Head of caudate nucleus (tissue), 42 donors: ENCODE results near the gene ALX4.

Experiments used
- DNase-seq, 42 donors: peaks; one replicate each; pipeline versions ENCODE4 v3.0.0 to v3.0.0-alpha.2; 2020 to 2021; ENCODE audit warnings: mixed read lengths in 7 of 42
- intact Hi-C: fragments of 100-400 bp; cut with DNase I; formaldehyde crosslinking; loops from one replicate; pipeline ENCODE4 v1.15.0; 2022

ALX4 gene

GRCh38 chr11:44306052-44306917 lies 3.7 kb downstream of the ALX4 start:
- no peak for DNase-seq
- intact Hi-C loops = no loop called here

DNA sequence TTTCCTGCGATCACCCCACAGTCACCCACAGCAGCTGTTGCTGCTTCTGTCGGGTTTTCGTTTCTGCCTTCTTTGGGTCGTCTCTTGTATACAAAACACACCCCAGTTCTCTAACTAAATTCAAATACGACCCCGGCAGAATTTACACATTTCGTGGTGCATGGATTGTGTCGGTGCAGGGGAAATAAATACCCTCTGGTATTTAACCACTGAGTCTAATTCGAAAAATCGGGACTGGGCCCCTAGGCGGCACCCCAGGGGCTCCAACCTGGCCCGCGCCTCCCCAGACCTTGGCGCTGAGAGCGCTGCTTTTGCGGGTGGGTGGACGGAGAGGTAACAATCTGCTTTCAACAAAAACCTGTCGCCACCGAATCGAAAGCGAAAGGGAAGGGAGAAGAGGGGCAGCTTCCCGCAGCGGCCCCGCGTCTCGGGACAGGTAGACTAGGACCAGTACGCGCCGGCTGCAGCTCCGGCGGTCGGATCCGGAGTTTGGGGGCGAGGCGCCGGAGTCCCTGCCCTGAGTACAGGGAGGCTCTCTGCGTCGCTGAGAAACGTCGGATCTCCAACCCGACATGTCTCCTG lies 4.4 kb downstream of the ALX4 start:
- DNase-seq = no peak
- intact Hi-C loops = no loop called here

DNA sequence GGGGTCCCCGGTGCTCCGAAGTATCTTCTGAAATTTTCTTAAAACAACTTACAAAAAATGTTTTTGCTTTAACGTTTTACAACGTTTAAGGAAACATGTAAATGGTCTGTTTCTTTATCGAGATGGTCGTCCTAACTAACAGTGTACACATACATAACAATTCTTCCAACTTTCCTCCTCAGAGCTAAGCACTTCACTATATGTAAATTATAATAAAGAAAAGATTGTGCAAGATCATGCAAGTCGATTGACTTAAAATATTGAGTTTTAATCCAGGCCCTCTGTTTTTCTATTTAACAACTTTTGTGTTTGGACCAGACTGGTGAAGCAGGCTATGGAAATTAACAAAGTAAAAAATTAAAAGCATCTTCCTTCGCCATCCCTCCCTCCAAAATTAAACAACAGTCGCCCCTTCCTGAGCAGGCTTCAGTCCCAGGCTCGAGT lies 4.9 kb downstream of the ALX4 start:
- intact Hi-C loops = no loop called here

GRCh38 chr11:44304091-44305025 lies 5.6 kb downstream of the ALX4 start:
- intact Hi-C loops = no loop called here
- DNase-seq = no peak

More for the DNA sequence above, 4.9 kb downstream of the ALX4 start:
- no peak for DNase-seq

GRCh38 chr11:44303401-44303938 lies 6.5 kb downstream of the ALX4 start:
- DNase-seq = no peak
- intact Hi-C loops = no loop called here

- DNase-seq = no peak
- intact Hi-C loops = no loop called here
These were observed 8.2 kb downstream of the ALX4 start for GRCh38 chr11:44301564-44302271.

- intact Hi-C loops = no loop called here
- no peak for DNase-seq
These were observed 8.9 kb downstream of the ALX4 start for GRCh38 chr11:44300844-44301563.

GRCh38 chr11:44298862-44299261 lies 11.1 kb downstream of the ALX4 start:
- intact Hi-C loops = no loop called here
- no peak for DNase-seq

GRCh38 chr11:44290208-44290607 lies 19.7 kb downstream of the ALX4 start:
- intact Hi-C loops = no loop called here
- DNase-seq = no peak

DNA sequence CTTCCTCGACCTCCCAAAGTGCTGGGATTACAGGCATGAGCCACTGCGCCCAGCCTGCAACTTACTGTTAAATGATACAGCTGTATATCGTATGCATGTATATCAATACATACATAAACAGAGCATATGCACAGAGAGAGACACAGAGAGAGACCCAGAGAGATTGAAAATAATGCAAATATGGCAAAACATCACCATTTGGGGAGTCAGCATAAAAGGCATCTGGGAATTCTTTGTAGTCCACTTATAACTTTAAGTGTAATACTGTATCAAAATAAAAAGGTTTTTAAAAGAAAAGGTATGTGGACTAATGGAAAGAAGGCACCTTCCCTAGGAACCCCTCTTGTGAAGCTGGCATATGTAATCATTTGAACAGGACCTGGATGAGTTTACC lies 21.8 kb downstream of the ALX4 start:
- DNase-seq = no peak
- intact Hi-C loops = no loop called here

DNA sequence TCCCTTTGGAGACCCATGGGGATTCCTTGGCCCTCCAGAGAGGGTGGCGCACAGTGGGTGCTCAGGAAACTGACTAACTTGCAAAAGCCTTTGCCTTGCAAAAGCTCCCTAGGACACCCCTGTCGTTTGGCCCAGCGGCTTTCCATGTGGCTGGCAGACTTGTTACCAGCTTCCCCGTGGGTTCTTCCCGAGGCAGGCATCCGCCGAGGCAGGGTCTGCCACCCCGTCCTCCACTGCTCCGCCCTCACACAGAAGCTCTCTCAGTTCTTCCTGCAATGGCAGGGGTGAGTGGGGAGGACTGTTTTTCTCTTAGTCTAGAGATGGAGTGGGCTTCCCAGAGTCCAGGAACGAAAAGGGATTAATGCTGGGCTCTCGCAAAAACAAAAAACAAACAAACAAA lies 23.0 kb downstream of the ALX4 start:
- DNase-seq = no peak
- intact Hi-C loops = loop anchor here (2.0 kb wide), 1 partner anchor 252 kb away; no protein-coding TSS in a partner anchor

DNA sequence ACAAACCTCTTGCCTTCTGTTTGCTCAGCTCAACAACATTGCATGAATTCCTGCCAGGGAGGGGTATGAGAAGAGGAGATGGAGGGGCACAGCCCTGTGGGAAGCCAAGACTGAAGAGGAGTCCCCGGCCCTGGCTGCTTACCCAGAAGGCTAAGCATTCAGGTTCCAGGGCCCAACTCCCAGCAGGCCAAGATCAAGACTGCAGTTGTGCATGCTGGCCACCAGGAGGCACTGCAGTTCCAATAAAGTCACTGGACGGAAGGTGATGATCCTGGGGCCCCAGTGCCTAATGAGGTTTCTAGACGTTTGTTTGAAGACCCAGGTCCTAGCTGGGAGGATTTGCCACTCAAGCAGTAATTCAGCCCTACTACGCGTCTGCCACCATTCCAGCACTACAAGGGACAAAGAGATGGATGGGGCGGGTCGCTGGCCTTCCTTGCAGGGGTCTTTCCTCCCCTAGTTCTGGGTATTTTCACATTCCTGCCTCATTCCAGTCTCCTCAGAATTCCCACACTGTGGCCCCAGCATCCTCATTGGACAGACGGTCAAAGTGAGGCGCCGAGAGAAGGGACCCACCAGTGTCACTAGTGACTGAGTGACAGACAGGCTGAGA lies 23.6 kb downstream of the ALX4 start:
- intact Hi-C loops = loop anchor here (2.0 kb wide), 1 partner anchor 252 kb away; no protein-coding TSS in a partner anchor
- peak in 38 of 42 donors; percentile 9 to 76 (median 51) for DNase-seq

- no peak for DNase-seq
- intact Hi-C loops = loop anchor here (2.0 kb wide), 1 partner anchor 253 kb away; no protein-coding TSS in a partner anchor
These were observed 24.2 kb downstream of the ALX4 start for GRCh38 chr11:44285756-44286155.

DNA sequence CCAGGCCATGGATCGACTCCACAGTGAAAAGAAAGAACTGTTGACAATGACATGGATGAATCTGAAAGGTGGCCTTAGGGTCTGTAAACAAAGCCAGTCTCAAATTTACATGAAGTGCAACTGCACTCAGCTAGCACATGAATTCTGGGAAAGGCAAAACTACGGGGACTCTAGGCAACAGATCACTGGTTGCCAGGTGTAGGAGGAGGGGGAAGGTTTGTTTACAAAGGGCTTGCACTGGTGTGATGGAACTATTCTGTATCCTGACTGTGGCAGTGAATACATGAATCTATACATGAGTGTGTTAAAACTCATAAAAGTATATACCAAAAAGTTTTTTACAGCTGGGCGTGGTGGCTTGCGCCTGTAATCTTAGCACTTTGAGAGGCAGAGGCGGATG lies 27.3 kb downstream of the ALX4 start:
- intact Hi-C loops = no loop called here
- DNase-seq = no peak

- intact Hi-C loops = no loop called here
- no peak for DNase-seq
These were observed 28.8 kb downstream of the ALX4 start for GRCh38 chr11:44281151-44281550.

- DNase-seq = no peak
These were observed 29.7 kb downstream of the ALX4 start for GRCh38 chr11:44280257-44280656.

GRCh38 chr11:44279483-44279882 lies 30.5 kb downstream of the ALX4 start:
- intact Hi-C loops = no loop called here
- no peak for DNase-seq

More at GRCh38 chr11:44280257-44280656, 29.7 kb downstream of the ALX4 start:
- intact Hi-C loops = no loop called here
